Measurements from ENCODE around the gene ZNF519. TPM values are rescaled to one million over a fixed set of nuclear protein-coding genes. Genes with fewer than 3 reads are reported as not detected.

The ZNF519 gene
- total and polyA plus RNA-seq, 2 donors (not counting 1 experiment from before 2014, with no cell fraction given): 2.0 to 2.8 TPM

DNA sequence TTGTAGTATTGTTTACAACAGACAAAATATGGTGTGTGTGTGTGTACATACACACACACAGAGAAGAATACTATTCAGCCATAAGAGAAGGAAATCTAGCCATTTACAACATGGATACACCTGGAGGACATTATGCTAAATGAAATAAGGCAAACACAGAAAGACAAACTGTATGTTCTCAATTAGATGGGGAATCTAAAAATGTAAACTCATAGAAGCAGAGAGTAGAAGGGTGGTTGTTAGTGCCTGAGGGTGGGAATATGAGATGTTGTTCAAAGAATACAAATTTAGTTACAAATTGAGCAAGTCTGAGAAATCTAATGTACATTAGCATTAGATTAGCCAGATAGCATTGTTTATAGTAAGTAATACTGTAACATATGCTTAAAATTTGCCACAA lies 11.3 kb downstream of the ZNF519 start:
- Histone ChIP-seq H3K4me2 (ENCODE audit: extremely low read depth, insufficient read depth, low read length) (no peak overlapping the region), H3K27me3 (ENCODE audit: control insufficient read depth, insufficient read depth, low read length) (no peaks in the 10 kb centered on the region), H3K36me3 (ENCODE audit: control insufficient read depth, insufficient read depth, low read length) (no peaks in the 10 kb centered on the region), H4K20me1 (ENCODE audit: control insufficient read depth, extremely low read depth, insufficient read depth, low read length) (no peaks in the 10 kb centered on the region), H3K27ac (ENCODE audit: insufficient read depth, low read length) (no peak overlapping the region), H3K9ac (ENCODE audit: insufficient read depth, low read length) (no peak overlapping the region), H3K4me3 (replicated peaks in 1 of 4; ENCODE audit: control extremely low read depth in 1 of 4, insufficient read depth in 1 of 4, low read depth in 3 of 4, low read length in 4 of 4) (no peak overlapping the region), H3K9me3 (ENCODE audit: control insufficient read depth, insufficient read depth, low read depth, low read length) (no peaks in the 10 kb centered on the region), H3K4me1 (ENCODE audit: control insufficient read depth, extremely low read depth, insufficient read depth, low read length) (no peaks in the 10 kb centered on the region), H2AFZ (ENCODE audit: low read length) (no peak overlapping the region), H3K79me2 (ENCODE audit: control insufficient read depth, insufficient read depth, low read length) (no peaks in the 10 kb centered on the region)
- DNase-seq (ENCODE audit: low read depth in 2 of 2): no peak
- TF ChIP-seq EZH2 (IDR thresholded peaks at IDR 0.05; ENCODE audit: low read length, missing control alignments): no peak
- TF ChIP-seq, protein P1, sequence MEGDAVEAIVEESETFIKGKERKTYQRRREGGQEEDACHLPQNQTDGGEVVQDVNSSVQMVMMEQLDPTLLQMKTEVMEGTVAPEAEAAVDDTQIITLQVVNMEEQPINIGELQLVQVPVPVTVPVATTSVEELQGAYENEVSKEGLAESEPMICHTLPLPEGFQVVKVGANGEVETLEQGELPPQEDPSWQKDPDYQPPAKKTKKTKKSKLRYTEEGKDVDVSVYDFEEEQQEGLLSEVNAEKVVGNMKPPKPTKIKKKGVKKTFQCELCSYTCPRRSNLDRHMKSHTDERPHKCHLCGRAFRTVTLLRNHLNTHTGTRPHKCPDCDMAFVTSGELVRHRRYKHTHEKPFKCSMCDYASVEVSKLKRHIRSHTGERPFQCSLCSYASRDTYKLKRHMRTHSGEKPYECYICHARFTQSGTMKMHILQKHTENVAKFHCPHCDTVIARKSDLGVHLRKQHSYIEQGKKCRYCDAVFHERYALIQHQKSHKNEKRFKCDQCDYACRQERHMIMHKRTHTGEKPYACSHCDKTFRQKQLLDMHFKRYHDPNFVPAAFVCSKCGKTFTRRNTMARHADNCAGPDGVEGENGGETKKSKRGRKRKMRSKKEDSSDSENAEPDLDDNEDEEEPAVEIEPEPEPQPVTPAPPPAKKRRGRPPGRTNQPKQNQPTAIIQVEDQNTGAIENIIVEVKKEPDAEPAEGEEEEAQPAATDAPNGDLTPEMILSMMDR (conservative IDR thresholded peaks at IDR 0.05 in 1 of 2, IDR thresholded peaks at IDR 0.05 in 1 of 2; ENCODE audit: low read depth in 1 of 2, low read length in 2 of 2): no peak

GRCh38 chr18:14117606-14118005 lies 14.6 kb downstream of the ZNF519 start:
- no peak overlapping the region for H3K9ac ChIP-seq (ENCODE audit: insufficient read depth, low read length)
- H3K27ac ChIP-seq (ENCODE audit: insufficient read depth, low read length): no peak overlapping the region
- H3K4me3 ChIP-seq (replicated peaks in 1 of 4; ENCODE audit: control extremely low read depth in 1 of 4, insufficient read depth in 1 of 4, low read depth in 3 of 4, low read length in 4 of 4): no peak overlapping the region
- no peaks in the 10 kb centered on the region for H3K36me3 ChIP-seq (ENCODE audit: control insufficient read depth, insufficient read depth, low read length)
- H3K27me3 ChIP-seq (ENCODE audit: control insufficient read depth, insufficient read depth, low read length): no peaks in the 10 kb centered on the region
- H4K20me1 ChIP-seq (ENCODE audit: control insufficient read depth, extremely low read depth, insufficient read depth, low read length): no peaks in the 10 kb centered on the region
- no peak overlapping the region for H2AFZ ChIP-seq (ENCODE audit: low read length)
- no peaks in the 10 kb centered on the region for H3K4me1 ChIP-seq (ENCODE audit: control insufficient read depth, extremely low read depth, insufficient read depth, low read length)
- H3K4me2 ChIP-seq (ENCODE audit: extremely low read depth, insufficient read depth, low read length): no peak overlapping the region
- TF ChIP-seq, protein P1 (conservative IDR thresholded peaks at IDR 0.05 in 1 of 2, IDR thresholded peaks at IDR 0.05 in 1 of 2; ENCODE audit: low read depth in 1 of 2, low read length in 2 of 2): no peak
- no peak for TF ChIP-seq EZH2 (IDR thresholded peaks at IDR 0.05; ENCODE audit: low read length, missing control alignments)
- DNase-seq (ENCODE audit: low read depth in 2 of 2): peak in 1 of 2 donors; percentile 3
- no peaks in the 10 kb centered on the region for H3K9me3 ChIP-seq (ENCODE audit: control insufficient read depth, insufficient read depth, low read depth, low read length)
- H3K79me2 ChIP-seq (ENCODE audit: control insufficient read depth, insufficient read depth, low read length): no peaks in the 10 kb centered on the region

GRCh38 chr18:14106906-14107305 lies 25.3 kb downstream of the ZNF519 start:
- Histone ChIP-seq H3K9ac (ENCODE audit: insufficient read depth, low read length) (no peak overlapping the region), H3K27ac (ENCODE audit: insufficient read depth, low read length) (no peak overlapping the region), H3K9me3 (ENCODE audit: control insufficient read depth, insufficient read depth, low read depth, low read length) (no peaks in the 10 kb centered on the region), H2AFZ (ENCODE audit: low read length) (no peak overlapping the region), H3K79me2 (ENCODE audit: control insufficient read depth, insufficient read depth, low read length) (no peaks in the 10 kb centered on the region), H3K4me2 (ENCODE audit: extremely low read depth, insufficient read depth, low read length) (no peak overlapping the region), H3K4me1 (ENCODE audit: control insufficient read depth, extremely low read depth, insufficient read depth, low read length) (no peaks in the 10 kb centered on the region), H3K36me3 (ENCODE audit: control insufficient read depth, insufficient read depth, low read length) (no peaks in the 10 kb centered on the region), H4K20me1 (ENCODE audit: control insufficient read depth, extremely low read depth, insufficient read depth, low read length) (no peaks in the 10 kb centered on the region), H3K4me3 (replicated peaks in 1 of 4; ENCODE audit: control extremely low read depth in 1 of 4, insufficient read depth in 1 of 4, low read depth in 3 of 4, low read length in 4 of 4) (no peak overlapping the region), H3K27me3 (ENCODE audit: control insufficient read depth, insufficient read depth, low read length) (no peaks in the 10 kb centered on the region)
- DNase-seq (ENCODE audit: low read depth in 2 of 2): no peak
- no peak for TF ChIP-seq EZH2 (IDR thresholded peaks at IDR 0.05; ENCODE audit: low read length, missing control alignments)
- TF ChIP-seq, protein P1 (conservative IDR thresholded peaks at IDR 0.05 in 1 of 2, IDR thresholded peaks at IDR 0.05 in 1 of 2; ENCODE audit: low read depth in 1 of 2, low read length in 2 of 2): no peak
